ENCODE measurements around the gene LTO1.

Gene LTO1

GRCh38 chr11:69640995-69641581 lies 34.1 kb downstream of the LTO1 start, which contains the start of gene CCND1:
Gene CCND1 (plus strand): TSS chr11:69641156. CDS start chr11:69641314, 158 bp downstream.
- Histone ChIP-seq H3K4me1 (ENCODE audit: insufficient read depth, poor library complexity, severe bottlenecking) (peaks cover 9% of the 10 kb centered on the region), H3K27ac (ENCODE audit: poor library complexity, severe bottlenecking) (peak within 1 kb of the TSS; percentile 89), H3K27me3 (ENCODE audit: insufficient read depth, poor library complexity, severe bottlenecking) (no peaks in the 10 kb centered on the region), H3K9me3 (ENCODE audit: severe bottlenecking) (no peaks in the 10 kb centered on the region), H3K36me3 (ENCODE audit: low read depth) (peaks cover 31% of the 10 kb centered on the region), H3K4me3 (ENCODE audit: severe bottlenecking) (peak within 1 kb of the TSS; percentile 88)
- no peak for TF ChIP-seq CTCF (IDR thresholded peaks at IDR 0.05; ENCODE audit: poor library complexity, severe bottlenecking)
- DNase-seq (ENCODE audit: low spot score), result peak; percentile 76
- ATAC-seq (ENCODE audit: low read depth), result peak; percentile 60

- no peak for ATAC-seq (ENCODE audit: low read depth)
- Histone ChIP-seq H3K4me1 (ENCODE audit: insufficient read depth, poor library complexity, severe bottlenecking) (peaks cover 9% of the 10 kb centered on the region), H3K36me3 (ENCODE audit: low read depth) (peaks cover 25% of the 10 kb centered on the region), H3K4me3 (ENCODE audit: severe bottlenecking) (peak overlapping the region; percentile 88), H3K27me3 (ENCODE audit: insufficient read depth, poor library complexity, severe bottlenecking) (no peaks in the 10 kb centered on the region), H3K9me3 (ENCODE audit: severe bottlenecking) (no peaks in the 10 kb centered on the region), H3K27ac (ENCODE audit: poor library complexity, severe bottlenecking) (peak overlapping the region; percentile 89)
- no peak for TF ChIP-seq CTCF (IDR thresholded peaks at IDR 0.05; ENCODE audit: poor library complexity, severe bottlenecking)
- peak; percentile 45 for DNase-seq (ENCODE audit: low spot score)
These were observed 34.7 kb downstream of the LTO1 start for GRCh38 chr11:69640260-69640994.

GRCh38 chr11:69639831-69640230 lies 35.3 kb downstream of the LTO1 start:
- Histone ChIP-seq H3K27me3 (ENCODE audit: insufficient read depth, poor library complexity, severe bottlenecking) (no peaks in the 10 kb centered on the region), H3K36me3 (ENCODE audit: low read depth) (peaks cover 19% of the 10 kb centered on the region), H3K9me3 (ENCODE audit: severe bottlenecking) (no peaks in the 10 kb centered on the region), H3K4me3 (ENCODE audit: severe bottlenecking) (peak overlapping the region; percentile 88), H3K4me1 (ENCODE audit: insufficient read depth, poor library complexity, severe bottlenecking) (peaks cover 9% of the 10 kb centered on the region), H3K27ac (ENCODE audit: poor library complexity, severe bottlenecking) (peak overlapping the region; percentile 89)
- DNase-seq (ENCODE audit: low spot score) (no peak), ATAC-seq (ENCODE audit: low read depth) (no peak)
- TF ChIP-seq CTCF (IDR thresholded peaks at IDR 0.05; ENCODE audit: poor library complexity, severe bottlenecking), result no peak

- peak; percentile 61 for ATAC-seq (ENCODE audit: low read depth)
- TF ChIP-seq CTCF (IDR thresholded peaks at IDR 0.05; ENCODE audit: poor library complexity, severe bottlenecking), result no peak
- Histone ChIP-seq H3K4me3 (ENCODE audit: severe bottlenecking) (peak overlapping the region; percentile 88), H3K27me3 (ENCODE audit: insufficient read depth, poor library complexity, severe bottlenecking) (no peaks in the 10 kb centered on the region), H3K4me1 (ENCODE audit: insufficient read depth, poor library complexity, severe bottlenecking) (peaks cover 9% of the 10 kb centered on the region), H3K36me3 (ENCODE audit: low read depth) (peaks cover 11% of the 10 kb centered on the region), H3K9me3 (ENCODE audit: severe bottlenecking) (no peaks in the 10 kb centered on the region), H3K27ac (ENCODE audit: poor library complexity, severe bottlenecking) (peak overlapping the region; percentile 89)
- peak; percentile 96 for DNase-seq (ENCODE audit: low spot score)
These were observed 36.0 kb downstream of the LTO1 start for GRCh38 chr11:69638941-69639681.
